Measurements from ENCODE around the gene CNKSR3. TPM values are rescaled to one million over a fixed set of nuclear protein-coding genes. Genes with fewer than 3 reads are reported as not detected.

The CNKSR3 gene
- total RNA-seq, 4 donors from 2014 or later: 8.8 to 12.4 (median 11.2) TPM

GRCh38 chr6:154450498-154450897 is 60.0 kb downstream of the CNKSR3 start:
- no peak for TF ChIP-seq POLR2AphosphoS5 (IDR thresholded peaks at IDR 0.05)
- TF ChIP-seq CTCF (IDR thresholded peaks at IDR 0.05): no peak
- no peak for TF ChIP-seq POLR2A (IDR thresholded peaks at IDR 0.05)
- no peak for TF ChIP-seq EP300 (IDR thresholded peaks at IDR 0.05)
- no peak for DNase-seq (ENCODE audit: low spot score in 2 of 2)
- no peaks in the 10 kb centered on the region for H3K36me3 ChIP-seq
- no peaks in the 10 kb centered on the region for H3K27me3 ChIP-seq
- H3K4me1 ChIP-seq: peaks cover 4% of the 10 kb centered on the region
- H3K27ac ChIP-seq: no peak overlapping the region
- no peaks in the 10 kb centered on the region for H3K9me3 ChIP-seq
- H3K4me3 ChIP-seq: no peak overlapping the region
- 66% methylated on average over 3 of the region's 3 CpGs for WGBS

- Histone ChIP-seq H3K9me3 (no peaks in the 10 kb centered on the region), H3K4me3 (no peak overlapping the region), H3K27ac (no peak overlapping the region), H3K36me3 (no peaks in the 10 kb centered on the region), H3K4me1 (peaks cover 4% of the 10 kb centered on the region), H3K27me3 (no peaks in the 10 kb centered on the region)
- TF ChIP-seq EP300 (IDR thresholded peaks at IDR 0.05) (peak; percentile 87), POLR2AphosphoS5 (IDR thresholded peaks at IDR 0.05) (no peak)
- DNase-seq (ENCODE audit: low spot score in 2 of 2): no peak
- WGBS: 50% methylated on average over 11 of the region's 11 CpGs
Observed at GRCh38 chr6:154448448-154449096, 61.9 kb downstream of the CNKSR3 start.

GRCh38 chr6:154447954-154448353 is 62.5 kb downstream of the CNKSR3 start:
- WGBS: 59% methylated on average over 2 of the region's 2 CpGs
- H3K4me1 ChIP-seq: peaks cover 4% of the 10 kb centered on the region
- no peak for DNase-seq (ENCODE audit: low spot score in 2 of 2)
- H3K27ac ChIP-seq: no peak overlapping the region
- no peaks in the 10 kb centered on the region for H3K9me3 ChIP-seq
- TF ChIP-seq POLR2AphosphoS5 (IDR thresholded peaks at IDR 0.05) (no peak), EP300 (IDR thresholded peaks at IDR 0.05) (no peak), POLR2A (IDR thresholded peaks at IDR 0.05) (no peak), CTCF (IDR thresholded peaks at IDR 0.05) (no peak)
- no peaks in the 10 kb centered on the region for H3K36me3 ChIP-seq
- H3K27me3 ChIP-seq: no peaks in the 10 kb centered on the region
- no peak overlapping the region for H3K4me3 ChIP-seq

GRCh38 chr6:154446984-154447383 is 63.5 kb downstream of the CNKSR3 start:
- no peaks in the 10 kb centered on the region for H3K9me3 ChIP-seq
- peaks cover 4% of the 10 kb centered on the region for H3K4me1 ChIP-seq
- TF ChIP-seq CTCF (IDR thresholded peaks at IDR 0.05) (no peak), POLR2A (IDR thresholded peaks at IDR 0.05) (no peak), POLR2AphosphoS5 (IDR thresholded peaks at IDR 0.05) (no peak), EP300 (IDR thresholded peaks at IDR 0.05) (no peak)
- no peaks in the 10 kb centered on the region for H3K27me3 ChIP-seq
- H3K4me3 ChIP-seq: no peak overlapping the region
- no peak overlapping the region for H3K27ac ChIP-seq
- WGBS: 94% methylated on average over 8 of the region's 8 CpGs
- DNase-seq (ENCODE audit: low spot score in 2 of 2): no peak
- H3K36me3 ChIP-seq: no peaks in the 10 kb centered on the region

- DNase-seq (ENCODE audit: low spot score in 2 of 2): no peak
- WGBS: 71% methylated on average over 2 of the region's 2 CpGs
- Histone ChIP-seq H3K27ac (no peak overlapping the region), H3K4me3 (no peak overlapping the region), H3K36me3 (no peaks in the 10 kb centered on the region), H3K9me3 (no peaks in the 10 kb centered on the region), H3K27me3 (no peaks in the 10 kb centered on the region), H3K4me1 (peaks cover 4% of the 10 kb centered on the region)
- TF ChIP-seq EP300 (IDR thresholded peaks at IDR 0.05): no peak
- no peak for TF ChIP-seq POLR2A (IDR thresholded peaks at IDR 0.05)
- no peak for TF ChIP-seq CTCF (IDR thresholded peaks at IDR 0.05)
- no peak for TF ChIP-seq POLR2AphosphoS5 (IDR thresholded peaks at IDR 0.05)
Observed at GRCh38 chr6:154445417-154445816, 65.1 kb downstream of the CNKSR3 start.

- H3K27ac ChIP-seq: no peak overlapping the region
- no peaks in the 10 kb centered on the region for H3K4me1 ChIP-seq
- DNase-seq (ENCODE audit: low spot score in 2 of 2): no peak
- WGBS: 98% methylated on average over 12 of the region's 12 CpGs
- H3K36me3 ChIP-seq: no peaks in the 10 kb centered on the region
- no peaks in the 10 kb centered on the region for H3K9me3 ChIP-seq
- no peak overlapping the region for H3K4me3 ChIP-seq
- TF ChIP-seq CTCF (IDR thresholded peaks at IDR 0.05) (no peak), EP300 (IDR thresholded peaks at IDR 0.05) (no peak), POLR2A (IDR thresholded peaks at IDR 0.05) (no peak), POLR2AphosphoS5 (IDR thresholded peaks at IDR 0.05) (no peak)
- no peaks in the 10 kb centered on the region for H3K27me3 ChIP-seq
Observed at GRCh38 chr6:154441995-154442310, 68.5 kb downstream of the CNKSR3 start.

All from suprapubic skin (tissue), 4 donors.